Measurements from ENCODE around the gene KISS1.

The KISS1 gene

GRCh38 chr1:204153667-204154066 is 42.6 kb downstream of the KISS1 start:
- no peak for DNase-seq

- DNase-seq = no peak
These were observed 43.8 kb downstream of the KISS1 start for GRCh38 chr1:204152310-204153044.

GRCh38 chr1:204151552-204152309 is 44.6 kb downstream of the KISS1 start, which contains the start of gene ETNK2:
Gene ETNK2 (minus strand): TSS chr1:204152044. CDS start chr1:204151852, 192 bp downstream.
- DNase-seq = peak; percentile 21

GRCh38 chr1:204150702-204151551 is 45.4 kb downstream of the KISS1 start:
- DNase-seq = no peak

GRCh38 chr1:204149635-204150565 is 46.4 kb downstream of the KISS1 start:
- DNase-seq = no peak

DNA sequence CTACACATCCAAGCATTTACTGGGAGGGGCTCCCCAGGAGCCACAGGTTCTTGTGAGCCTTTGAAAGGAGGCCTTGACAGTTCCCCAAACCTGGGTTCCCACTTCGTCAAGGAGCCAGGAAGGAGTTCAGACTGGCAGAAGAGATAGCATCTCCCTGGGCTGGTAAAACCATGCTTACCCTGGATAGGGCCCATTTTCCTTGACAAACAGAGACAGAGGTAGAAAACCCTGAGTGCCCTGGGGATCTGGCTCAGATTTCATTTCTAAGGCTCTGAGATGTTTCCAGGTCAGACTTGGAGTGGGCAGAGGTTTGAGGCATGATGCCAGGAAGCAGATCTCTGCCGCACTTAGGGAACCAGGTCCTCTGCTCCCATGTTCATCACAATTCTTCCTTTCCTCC is 47.2 kb downstream of the KISS1 start:
- DNase-seq = peak; percentile 69

- no peak for DNase-seq
These were observed 48.6 kb downstream of the KISS1 start for GRCh38 chr1:204147406-204148383.

DNA sequence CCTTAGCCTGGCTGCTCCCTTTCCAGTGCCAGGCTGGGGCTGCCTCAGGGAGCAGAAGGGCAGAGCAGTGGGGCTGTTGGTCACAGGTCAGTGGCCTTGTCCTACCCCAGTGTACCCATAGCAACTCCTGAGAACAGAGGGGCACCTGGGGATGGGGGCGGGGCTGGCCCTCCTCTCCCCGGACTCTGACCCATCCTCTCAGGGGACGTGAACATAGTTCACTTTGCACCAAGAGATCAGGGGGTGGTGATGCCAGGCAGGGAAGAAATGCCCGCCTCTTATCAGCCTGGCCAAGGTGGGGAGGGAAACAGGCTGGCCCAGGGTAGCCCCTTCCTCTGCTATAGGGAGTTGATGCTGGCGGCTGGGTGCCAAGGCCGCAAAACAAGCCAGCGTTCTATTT is 49.3 kb downstream of the KISS1 start:
- DNase-seq = no peak

DNA sequence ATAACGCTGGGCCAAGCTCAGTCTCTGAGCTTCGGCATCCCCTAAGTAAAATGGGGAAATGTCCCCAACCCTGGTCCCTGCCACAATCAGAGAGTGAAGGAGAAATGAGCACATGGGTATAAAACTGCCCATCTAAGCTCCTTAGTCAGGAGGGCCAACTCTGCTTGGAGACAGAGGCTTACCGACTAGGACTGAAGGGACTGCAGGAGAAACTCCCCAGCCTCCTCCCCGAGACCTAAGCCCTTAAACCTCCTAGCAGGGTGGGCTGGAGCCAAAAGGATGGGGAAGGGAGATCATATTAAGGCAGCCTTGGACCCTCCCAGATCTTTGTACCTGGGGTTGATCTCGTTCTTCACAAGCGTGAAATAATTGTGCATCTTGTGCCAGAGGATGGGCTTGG is 50.0 kb downstream of the KISS1 start:
- no peak for DNase-seq

DNA sequence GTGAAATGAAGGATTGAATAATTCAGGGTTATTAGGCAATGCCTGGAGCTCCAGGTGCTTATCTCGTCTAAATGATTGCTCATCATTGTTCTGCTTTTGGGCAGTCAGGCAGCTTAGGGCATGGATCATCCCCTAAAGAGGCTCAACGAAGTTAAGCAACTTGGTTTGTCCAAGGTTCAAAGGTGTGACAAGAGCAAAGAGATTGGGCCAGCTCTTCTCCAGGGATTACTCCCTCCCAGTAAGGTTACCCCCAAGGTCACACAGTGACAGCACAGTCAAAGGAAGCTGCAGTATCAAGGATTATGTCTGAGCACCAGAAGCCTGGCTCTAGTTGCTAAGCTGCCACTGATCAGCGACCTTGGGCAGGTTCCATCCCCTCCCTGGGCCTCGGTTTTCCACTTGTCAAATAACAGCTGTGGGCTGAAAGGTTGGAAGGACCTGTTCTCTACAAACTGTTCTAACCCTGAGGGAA is 51.2 kb downstream of the KISS1 start:
- no peak for DNase-seq

DNA sequence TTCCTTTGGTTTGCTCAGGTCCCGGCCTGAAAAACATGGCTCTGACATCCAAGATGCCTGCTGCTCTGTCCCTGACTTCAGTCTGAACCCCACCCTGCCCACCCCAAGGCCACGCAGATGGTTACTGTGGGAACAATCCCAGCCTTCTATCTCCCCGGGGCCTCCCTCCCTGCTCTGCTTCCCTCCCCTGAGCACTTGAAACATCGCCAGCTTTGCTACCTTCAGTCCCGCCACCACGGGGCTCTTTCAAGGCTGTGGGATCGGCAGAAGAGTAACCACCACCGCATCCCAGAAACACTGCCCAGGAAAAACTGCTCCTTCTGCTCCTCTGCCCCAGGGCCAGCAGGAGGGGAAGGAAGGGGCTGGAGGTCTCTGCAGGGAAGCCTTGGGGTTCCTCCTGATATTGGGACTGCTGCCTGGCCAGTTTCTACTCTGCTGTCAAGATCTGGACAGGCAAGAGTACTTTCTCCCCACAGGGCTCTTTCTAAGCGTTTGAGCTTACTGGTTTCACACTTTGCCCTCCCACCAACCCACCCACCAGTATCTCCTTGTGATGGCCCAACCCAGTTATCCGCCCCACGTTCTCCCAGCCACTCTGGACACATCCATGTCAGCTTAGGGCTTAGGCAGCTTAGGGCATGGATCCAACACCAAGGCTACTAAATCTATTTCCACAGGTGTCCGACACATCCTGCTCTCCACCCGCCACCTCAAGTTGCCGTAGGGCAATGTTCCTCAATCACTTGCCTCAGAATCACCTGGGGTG is 52.8 kb downstream of the KISS1 start:
- no peak for DNase-seq

- no peak for DNase-seq
These were observed 54.0 kb downstream of the KISS1 start for GRCh38 chr1:204142032-204142974.

DNA sequence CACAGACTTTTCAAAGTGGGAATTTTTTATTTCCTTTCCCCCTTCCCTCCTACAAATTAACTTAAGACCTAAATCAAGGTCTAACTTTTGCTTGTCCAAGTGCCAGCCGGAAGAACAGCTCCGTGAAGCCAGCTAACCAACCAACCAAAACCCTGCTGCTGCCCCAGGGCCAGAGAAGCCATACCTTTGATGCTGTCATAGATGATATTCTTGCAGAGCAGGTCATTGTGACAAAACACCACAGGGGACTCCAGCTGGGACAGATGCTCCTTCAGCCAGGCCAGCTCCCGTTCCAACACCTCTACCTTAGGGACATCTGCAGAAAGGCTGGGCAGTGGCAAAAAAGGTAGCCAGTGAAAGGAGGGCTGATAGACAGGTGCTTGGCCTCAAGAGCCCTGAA is 55.2 kb downstream of the KISS1 start:
- no peak for DNase-seq
